A549 (cell line): ENCODE measurements around the gene MBP. TPM values are rescaled to one million over a fixed set of nuclear protein-coding genes. Genes with fewer than 3 reads are reported as not detected.

Source experiments
- ATAC-seq, 2 experiments: fragments of 200-7000 bp in 1 of 2; fragments of >200 bp in 1 of 2; cut with Nextera tagmentation in 1 of 2; cut with Tn5 transposase in 1 of 2; 3 replicates each; pipeline versions ENCODE4 v1.8.0 to v1.9.1; 2018 to 2020; ENCODE audit warnings: mild to moderate bottlenecking in 1 of 2, moderate library complexity in 1 of 2
- CTCF ChIA-PET: fragments of 300-600 bp; sonication (Branson Sonifier 250); formaldehyde crosslinking; extraction: SDS; loops from one replicate; lab custom pipeline; 2021; ENCODE audit warnings: antibody characterized with exemption, inconsistent platforms; lab: Yijun Ruan, JAX
- POLR2A ChIA-PET: fragments of 350-600 bp; formaldehyde crosslinking; extraction: SDS; loops from one replicate; lab custom pipeline; 2021; ENCODE audit warnings: antibody characterized with exemption, inconsistent platforms; lab: Yijun Ruan, JAX
- DNase-seq, 2 experiments: peaks; one replicate each; pipeline versions ENCODE4 v3.0.0 to v3.0.0-alpha.2; 2011 to 2016; ENCODE audit warnings: low read depth in 1 of 2, low spot score in 1 of 2
- FAIRE-seq: peaks from 2 replicates; lab custom pipeline; 2011; peaks lifted over from hg19 to GRCh38; lab: Jason Lieb, UNC
- H3K27ac ChIP-seq, 2 experiments: fragments of >200 bp; sonication (Bioruptor Twin); formaldehyde crosslinking; 3 replicates each; pipeline ENCODE4 v1.5.1; 2016 to 2017
- H3K4me1 ChIP-seq: fragments of >200 bp; sonication (Bioruptor Twin); formaldehyde crosslinking; 3 replicates; pipeline ENCODE4 v1.6.1; 2016
- H3K4me2 ChIP-seq: fragments of >200 bp; sonication (Bioruptor Twin); formaldehyde crosslinking; 3 replicates; pipeline ENCODE4 v1.6.1; 2016
- H3K4me3 ChIP-seq: fragments of >200 bp; sonication (Bioruptor Twin); formaldehyde crosslinking; 3 replicates; pipeline ENCODE4 v1.5.1; 2016
- H3K9me3 ChIP-seq: fragments of >200 bp; sonication (Bioruptor Twin); formaldehyde crosslinking; 3 replicates; pipeline ENCODE4 v1.6.1; 2016
- BHLHE40 ChIP-seq: IDR thresholded peaks from 2 replicates; pipeline ENCODE4 v1.6.1; 2012; ENCODE audit warnings: low read depth, low read length, inconsistent platforms
- CBX2 ChIP-seq: fragments of 200-600 bp; sonication (generic); IDR thresholded peaks from 2 replicates; pipeline ENCODE4 v1.6.1; 2016; ENCODE audit warnings: low read depth, mild to moderate bottlenecking, borderline replicate concordance
- CHD4 ChIP-seq: fragments of 200-600 bp; sonication (generic); IDR thresholded peaks from 2 replicates; pipeline ENCODE4 v1.6.1; 2016; ENCODE audit warnings: antibody characterized with exemption, mild to moderate bottlenecking, borderline replicate concordance
- CTCF ChIP-seq: fragments of >200 bp; sonication (Bioruptor Twin); formaldehyde crosslinking; IDR thresholded peaks from 3 replicates; pipeline ENCODE4 v1.5.1; 2016
- HMGXB4 ChIP-seq: fragments of 250-450 bp; sonication (Bioruptor Pico); IDR thresholded peaks from 2 replicates; pipeline ENCODE4 v1.5.0; 2021; ENCODE audit warnings: mild to moderate bottlenecking, moderate library complexity, borderline replicate concordance
- HOXB13 ChIP-seq: fragments of 250-450 bp; sonication (Bioruptor Pico); IDR thresholded peaks from 2 replicates; pipeline ENCODE4 v1.5.0; 2020; ENCODE audit warnings: low read depth, mild to moderate bottlenecking, moderate library complexity
- JUN ChIP-seq, 2 experiments: fragments of >200 bp; sonication (Bioruptor Twin); formaldehyde crosslinking; IDR thresholded peaks; 2 replicates in 1 of 2; 3 replicates in 1 of 2; pipeline ENCODE4 v1.6.1; 2016 to 2017
- JUNB ChIP-seq: fragments of >200 bp; sonication (Bioruptor Twin); formaldehyde crosslinking; IDR thresholded peaks from 2 replicates; pipeline ENCODE4 v1.6.1; 2016
- MAFK ChIP-seq: fragments of 450-650 bp; IDR thresholded peaks from 2 replicates; pipeline ENCODE4 v1.6.1; 2014; ENCODE audit not compliant: partially characterized antibody
- MYC ChIP-seq: IDR thresholded peaks from 2 replicates; pipeline ENCODE4 v1.6.1; 2012; ENCODE audit warnings: mild to moderate bottlenecking, inconsistent platforms, low read length, improper control_type of control experiment, borderline replicate concordance
- NFE2L2 ChIP-seq: fragments of 150-350 bp; conservative IDR thresholded peaks from 2 replicates; pipeline ENCODE4 v1.6.1; 2014; ENCODE audit warnings: low read length
- NPAS2 ChIP-seq: fragments of 250-450 bp; sonication (Bioruptor Pico); IDR thresholded peaks from 2 replicates; pipeline ENCODE4 v1.8.0; 2022; ENCODE audit warnings: mild to moderate bottlenecking, moderate library complexity, borderline replicate concordance
- PHF8 ChIP-seq: fragments of 200-600 bp; sonication (generic); IDR thresholded peaks from 2 replicates; pipeline ENCODE4 v1.6.1; 2016; ENCODE audit warnings: low read depth, mild to moderate bottlenecking, antibody characterized with exemption, moderate library complexity, borderline replicate concordance
- RAD21 ChIP-seq, 2 experiments: fragments of >200 bp in 1 of 2; sonication (Bioruptor Twin) in 1 of 2; formaldehyde crosslinking in 1 of 2; IDR thresholded peaks in 1 of 2; conservative IDR thresholded peaks in 1 of 2; 2 replicates in 1 of 2; 3 replicates in 1 of 2; pipeline ENCODE4 v1.6.1; 2012 to 2018; ENCODE audit warnings: inconsistent platforms in 1 of 2
- RCOR1 ChIP-seq: fragments of 150-350 bp; IDR thresholded peaks from 2 replicates; pipeline ENCODE4 v1.6.1; 2014; ENCODE audit warnings: antibody characterized with exemption, low read length, low read depth
- RNF2 ChIP-seq: fragments of 200-600 bp; sonication (generic); IDR thresholded peaks from 2 replicates; pipeline ENCODE4 v1.6.1; 2016; ENCODE audit warnings: low read depth, mild to moderate bottlenecking, antibody characterized with exemption, moderate library complexity, borderline replicate concordance
- TFCP2L1 ChIP-seq: fragments of 250-450 bp; sonication (Bioruptor Pico); IDR thresholded peaks from 2 replicates; pipeline ENCODE4 v1.5.0; 2021; ENCODE audit warnings: mild to moderate bottlenecking
- USF2 ChIP-seq: fragments of 450-650 bp; IDR thresholded peaks from 2 replicates; pipeline ENCODE4 v1.6.1; 2014; ENCODE audit warnings: antibody characterized with exemption
- ZC3H11A ChIP-seq: fragments of 450-650 bp; IDR thresholded peaks from 2 replicates; pipeline ENCODE4 v1.6.1; 2014; ENCODE audit warnings: antibody characterized with exemption, mild to moderate bottlenecking
- WGBS: methylation state at CpG from one replicate; pipeline ENCODE4 v1.1.6; 2017; ENCODE audit errors: missing lambda C conversion rate; 5-methylcytosine and 5-hydroxymethylcytosine counted together
- polyA plus RNA-seq, 4 experiments: library from polyadenylated mRNA; depleted of rRNA in 3 of 4; stranded (reverse); fragments of >200 nt; fragmentation: RNase III in 1 of 4; extraction: RNeasy Plus Mini Kit Qiagen cat#74134 plus additional on column Dnase treatment in 1 of 4; gene quantifications; 2 replicates in 3 of 4; 3 replicates in 1 of 4; pipeline ENCODE4 v1.2.3, GENCODE V29; 2011 to 2017
- TF ChIP-seq, protein P1 (sequence below): fragments of 200-600 bp; sonication (generic); IDR thresholded peaks from 2 replicates; pipeline ENCODE4 v1.6.1; 2016; ENCODE audit warnings: antibody characterized with exemption, mild to moderate bottlenecking, moderate library complexity

The MBP gene
- polyA plus RNA-seq, 2 of the 4 experiments (the other 2 are of a cell fraction), result 8.6 to 33.1 TPM

GRCh38 chr18:77151772-77152520 lies 19.4 kb upstream of the MBP start:
- no peak for DNase-seq
- ChIA-PET POLR2A (no interaction called here), CTCF (interaction anchor here (1.0 kb wide), 1 partner anchor 152 kb away, joined by 3 read pairs; no protein-coding TSS in a partner anchor)
- ATAC-seq, result no peak
- TF ChIP-seq CTCF, result no peak
- no peak for TF ChIP-seq ZC3H11A
- H3K4me1 ChIP-seq, result no peaks in the 10 kb centered on the region
- no peaks in the 10 kb centered on the region for H3K9me3 ChIP-seq
- no peak overlapping the region for H3K4me2 ChIP-seq
- no peak overlapping the region for H3K27ac ChIP-seq
- FAIRE-seq, result no peak
- H3K4me3 ChIP-seq, result no peak overlapping the region
- 75% methylated on average over 22 of the region's 22 CpGs for WGBS

DNA sequence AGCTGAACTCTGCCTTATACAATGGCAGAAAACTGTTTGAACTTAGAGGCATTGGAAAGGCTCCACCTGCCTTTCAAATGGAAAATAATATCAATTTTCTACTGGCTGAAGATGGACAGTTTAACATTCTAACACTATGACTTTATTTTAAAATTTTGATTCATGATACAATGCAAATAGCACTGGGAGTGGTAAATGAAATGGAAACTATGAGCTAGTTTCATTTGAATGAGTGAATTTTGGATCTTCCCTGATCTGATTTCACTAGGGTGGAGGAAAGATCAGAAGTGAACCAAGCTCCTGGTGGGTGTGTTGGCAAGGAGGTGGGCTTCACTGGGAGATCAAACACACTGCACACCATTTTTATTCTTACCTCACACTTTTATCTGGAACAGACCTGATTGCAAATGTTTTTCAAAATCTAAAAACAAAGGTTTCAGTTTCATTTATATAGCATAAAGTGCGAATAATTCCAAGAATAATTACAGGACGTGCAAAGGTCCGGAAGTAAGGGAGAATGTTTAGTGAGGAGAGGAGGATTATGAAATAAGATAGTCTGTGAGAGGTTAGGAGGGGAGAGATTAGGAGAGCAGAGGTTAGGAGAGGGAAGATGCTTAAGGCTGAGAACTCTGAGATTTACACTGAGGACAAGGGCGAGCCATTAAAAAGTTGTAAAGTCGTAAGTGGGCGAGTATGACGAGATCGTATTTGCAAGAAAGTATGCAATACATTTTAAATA lies 18.6 kb upstream of the MBP start:
- CTCF ChIA-PET, result interaction anchor here (0.6 to 1.0 kb wide), 2 partner anchors 151 to 544 kb away, joined by 3 to 4 read pairs; no protein-coding TSS in a partner anchor
- Histone ChIP-seq H3K4me3 (no peak overlapping the region), H3K4me2 (no peak overlapping the region), H3K9me3 (no peaks in the 10 kb centered on the region), H3K27ac (no peak overlapping the region), H3K4me1 (no peaks in the 10 kb centered on the region)
- no peak for TF ChIP-seq JUN (IDR thresholded peaks at IDR 0.05)
- no peak for TF ChIP-seq RNF2
- TF ChIP-seq, protein P1, sequence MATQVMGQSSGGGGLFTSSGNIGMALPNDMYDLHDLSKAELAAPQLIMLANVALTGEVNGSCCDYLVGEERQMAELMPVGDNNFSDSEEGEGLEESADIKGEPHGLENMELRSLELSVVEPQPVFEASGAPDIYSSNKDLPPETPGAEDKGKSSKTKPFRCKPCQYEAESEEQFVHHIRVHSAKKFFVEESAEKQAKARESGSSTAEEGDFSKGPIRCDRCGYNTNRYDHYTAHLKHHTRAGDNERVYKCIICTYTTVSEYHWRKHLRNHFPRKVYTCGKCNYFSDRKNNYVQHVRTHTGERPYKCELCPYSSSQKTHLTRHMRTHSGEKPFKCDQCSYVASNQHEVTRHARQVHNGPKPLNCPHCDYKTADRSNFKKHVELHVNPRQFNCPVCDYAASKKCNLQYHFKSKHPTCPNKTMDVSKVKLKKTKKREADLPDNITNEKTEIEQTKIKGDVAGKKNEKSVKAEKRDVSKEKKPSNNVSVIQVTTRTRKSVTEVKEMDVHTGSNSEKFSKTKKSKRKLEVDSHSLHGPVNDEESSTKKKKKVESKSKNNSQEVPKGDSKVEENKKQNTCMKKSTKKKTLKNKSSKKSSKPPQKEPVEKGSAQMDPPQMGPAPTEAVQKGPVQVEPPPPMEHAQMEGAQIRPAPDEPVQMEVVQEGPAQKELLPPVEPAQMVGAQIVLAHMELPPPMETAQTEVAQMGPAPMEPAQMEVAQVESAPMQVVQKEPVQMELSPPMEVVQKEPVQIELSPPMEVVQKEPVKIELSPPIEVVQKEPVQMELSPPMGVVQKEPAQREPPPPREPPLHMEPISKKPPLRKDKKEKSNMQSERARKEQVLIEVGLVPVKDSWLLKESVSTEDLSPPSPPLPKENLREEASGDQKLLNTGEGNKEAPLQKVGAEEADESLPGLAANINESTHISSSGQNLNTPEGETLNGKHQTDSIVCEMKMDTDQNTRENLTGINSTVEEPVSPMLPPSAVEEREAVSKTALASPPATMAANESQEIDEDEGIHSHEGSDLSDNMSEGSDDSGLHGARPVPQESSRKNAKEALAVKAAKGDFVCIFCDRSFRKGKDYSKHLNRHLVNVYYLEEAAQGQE, result no peak
- no peak for TF ChIP-seq MYC
- TF ChIP-seq HOXB13 (CRISPR knock-in tag), result no peak
- TF ChIP-seq NFE2L2, result no peak
- TF ChIP-seq HMGXB4 (CRISPR knock-in tag), result no peak
- no peak for TF ChIP-seq MAFK
- TF ChIP-seq NPAS2, result no peak
- TF ChIP-seq BHLHE40, result no peak
- no peak for TF ChIP-seq TFCP2L1 (CRISPR knock-in tag)
- no peak for TF ChIP-seq PHF8
- no peak for TF ChIP-seq CHD4
- TF ChIP-seq USF2, result no peak
- TF ChIP-seq CBX2, result no peak
- TF ChIP-seq RCOR1, result no peak
- no peak for TF ChIP-seq RAD21 (conservative IDR thresholded peaks at IDR 0.05 in 1 of 2, IDR thresholded peaks at IDR 0.05 in 1 of 2)
- TF ChIP-seq JUNB, result no peak
- WGBS, result 79% methylated on average over 8 of the region's 8 CpGs
- DNase-seq (no peak), ATAC-seq (no peak), FAIRE-seq (no peak)
- POLR2A ChIA-PET, result no interaction called here
